Tibial nerve (tissue), 4 donors: ENCODE measurements around the gene EAF2.

ENCODE experiments used
- CTCF ChIP-seq, 5 experiments: fragments of 200-600 bp in 3 of 5; fragments of 450-650 bp in 2 of 5; sonication (generic) in 3 of 5; IDR thresholded peaks; one replicate each; pipeline ENCODE4 v1.5.1; 2016 to 2019; ENCODE audit warnings: antibody characterized with exemption in 5 of 5, mild to moderate bottlenecking in 3 of 5, moderate library complexity in 2 of 5
- EP300 ChIP-seq, 2 donors: sonication (generic); formaldehyde crosslinking; IDR thresholded peaks; one replicate each; pipeline ENCODE4 v1.6.1; 2017; ENCODE audit warnings: antibody characterized with exemption in 2 of 2, mild to moderate bottlenecking in 1 of 2
- POLR2A ChIP-seq, 2 donors: fragments of 450-650 bp; IDR thresholded peaks; one replicate each; pipeline ENCODE4 v1.6.1; 2017; ENCODE audit warnings: antibody characterized with exemption in 2 of 2, mild to moderate bottlenecking in 2 of 2, moderate library complexity in 2 of 2

GRCh38 chr3:121844892-121845291 is 9.9 kb downstream of the EAF2 start:
- TF ChIP-seq CTCF (IDR thresholded peaks at IDR 0.05): no peak
- TF ChIP-seq POLR2A (IDR thresholded peaks at IDR 0.05): no peak
- TF ChIP-seq EP300 (IDR thresholded peaks at IDR 0.05): no peak
